ENCODE data around the gene SC5D. TPM values are rescaled to one million over a fixed set of nuclear protein-coding genes. Genes with fewer than 3 reads are reported as not detected.

Gene SC5D
- total RNA-seq, 1 donor from 2014 or later, result 15.7 TPM

DNA sequence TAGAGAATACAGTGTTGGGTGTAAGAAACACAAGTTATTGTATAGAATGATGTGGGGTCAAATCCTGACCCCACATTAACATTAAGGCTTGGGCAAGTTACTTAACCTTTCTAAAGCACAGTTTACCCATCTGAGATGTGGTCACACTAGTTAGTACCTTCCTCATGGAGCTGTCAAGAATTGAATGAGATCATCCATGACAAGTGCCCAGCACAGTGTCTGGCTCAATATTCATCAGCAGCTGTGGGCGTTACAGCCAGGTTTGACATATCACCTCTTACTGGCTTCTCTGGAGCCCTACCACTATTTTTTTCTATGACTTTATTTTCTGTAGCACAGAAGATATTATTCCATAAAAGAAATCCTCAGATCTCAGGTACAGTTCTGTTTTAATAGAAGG, 57.2 kb downstream of the SC5D start:
- no peak overlapping the region for H3K27ac ChIP-seq (ENCODE audit: low read depth, low read length)
- no peaks in the 10 kb centered on the region for H3K36me3 ChIP-seq (ENCODE audit: control insufficient read depth in 3 of 3, insufficient read depth in 3 of 3, low read length in 3 of 3)
- H3K4me3 ChIP-seq (ENCODE audit: low read length in 3 of 3), result no peak overlapping the region
- H3K27me3 ChIP-seq (ENCODE audit: control insufficient read depth in 3 of 3, insufficient read depth in 3 of 3, low read length in 3 of 3), result peaks cover 0 to 3% (median 0%) of the 10 kb centered on the region in 3 donors
- peaks cover 0 to 6% (median 0%) of the 10 kb centered on the region in 3 donors for H3K4me1 ChIP-seq (ENCODE audit: control insufficient read depth in 3 of 3, insufficient read depth in 3 of 3, low read length in 3 of 3)
- H3K9me3 ChIP-seq (ENCODE audit: control insufficient read depth in 3 of 3, low read length in 3 of 3), result no peaks in the 10 kb centered on the region
- H3K9ac ChIP-seq (ENCODE audit: low read depth in 1 of 3, low read length in 3 of 3), result no peak overlapping the region

DNA sequence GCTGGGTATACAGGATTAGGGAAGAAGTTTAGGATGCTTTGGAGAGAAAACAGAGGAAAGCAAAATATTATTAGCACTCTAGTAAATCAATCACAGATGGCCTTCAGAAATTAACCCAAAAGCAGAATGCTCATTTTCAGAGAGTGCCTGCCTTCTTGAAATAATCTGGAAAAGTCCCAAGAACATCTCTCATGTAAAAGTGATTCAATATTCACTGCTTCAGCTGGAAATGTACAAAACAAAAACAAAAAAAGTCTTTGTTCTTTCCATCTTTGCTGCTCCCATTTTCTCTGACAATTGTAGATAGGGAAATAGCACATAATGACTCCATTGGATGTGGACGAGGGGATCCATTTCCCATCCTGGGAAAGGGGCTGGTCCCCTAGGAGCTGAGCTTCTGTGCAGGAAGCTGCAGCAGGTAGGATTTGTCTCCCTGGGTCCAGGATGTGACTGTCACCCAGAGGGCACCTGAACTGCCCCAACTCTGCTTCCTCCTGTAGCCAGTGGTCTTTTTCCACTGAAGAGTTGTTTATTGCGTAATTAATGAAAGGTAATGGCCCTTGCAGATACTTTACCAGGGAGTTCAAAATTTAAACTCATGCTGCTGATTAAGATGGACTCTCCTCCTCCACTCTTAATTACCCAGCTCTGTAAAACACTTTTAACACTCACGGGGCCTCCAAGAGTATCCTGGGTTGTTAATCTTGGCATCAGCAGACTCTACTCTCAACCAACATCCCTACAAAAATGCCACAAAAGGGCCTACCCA, 57.9 kb downstream of the SC5D start:
- Histone ChIP-seq H3K36me3 (ENCODE audit: control insufficient read depth in 3 of 3, insufficient read depth in 3 of 3, low read length in 3 of 3) (no peaks in the 10 kb centered on the region), H3K9ac (ENCODE audit: low read depth in 1 of 3, low read length in 3 of 3) (no peak overlapping the region), H3K27me3 (ENCODE audit: control insufficient read depth in 3 of 3, insufficient read depth in 3 of 3, low read length in 3 of 3) (peaks cover 0 to 3% (median 0%) of the 10 kb centered on the region in 3 donors), H3K4me1 (ENCODE audit: control insufficient read depth in 3 of 3, insufficient read depth in 3 of 3, low read length in 3 of 3) (peaks cover 0 to 6% (median 0%) of the 10 kb centered on the region in 3 donors), H3K9me3 (ENCODE audit: control insufficient read depth in 3 of 3, low read length in 3 of 3) (no peaks in the 10 kb centered on the region), H3K27ac (ENCODE audit: low read depth, low read length) (no peak overlapping the region), H3K4me3 (ENCODE audit: low read length in 3 of 3) (no peak overlapping the region)

DNA sequence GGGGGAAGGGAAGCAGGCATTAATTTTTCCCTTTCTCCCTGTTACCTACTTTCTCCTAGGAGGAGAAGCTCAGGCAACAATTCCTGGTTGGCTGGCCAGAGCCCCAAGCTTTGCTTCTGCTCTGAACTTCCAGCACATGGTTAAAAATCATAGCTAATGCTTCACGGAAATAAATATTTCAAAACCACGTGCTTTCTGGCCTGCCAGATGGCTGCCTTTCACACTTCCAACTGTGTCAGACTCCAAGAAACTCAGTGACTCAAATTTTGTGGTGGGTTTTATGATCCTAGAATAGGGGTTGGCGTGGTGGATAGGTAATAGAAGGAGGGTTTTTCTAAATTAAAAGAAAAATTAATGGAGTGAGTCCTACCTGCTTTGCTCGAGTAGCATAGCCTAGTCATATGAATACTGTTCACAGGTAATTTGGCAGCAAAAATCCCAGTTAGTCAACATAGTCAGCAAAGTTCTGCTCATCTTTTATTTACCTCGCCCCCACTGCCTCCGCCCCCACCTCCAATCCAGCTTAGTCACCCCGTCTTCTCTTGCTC, 58.6 kb downstream of the SC5D start:
- H3K27me3 ChIP-seq (ENCODE audit: control insufficient read depth in 3 of 3, insufficient read depth in 3 of 3, low read length in 3 of 3), result peaks cover 0 to 3% (median 0%) of the 10 kb centered on the region in 3 donors
- no peaks in the 10 kb centered on the region for H3K9me3 ChIP-seq (ENCODE audit: control insufficient read depth in 3 of 3, low read length in 3 of 3)
- H3K27ac ChIP-seq (ENCODE audit: low read depth, low read length), result no peak overlapping the region
- H3K36me3 ChIP-seq (ENCODE audit: control insufficient read depth in 3 of 3, insufficient read depth in 3 of 3, low read length in 3 of 3), result no peaks in the 10 kb centered on the region
- no peak overlapping the region for H3K4me3 ChIP-seq (ENCODE audit: low read length in 3 of 3)
- peaks cover 0 to 6% (median 0%) of the 10 kb centered on the region in 3 donors for H3K4me1 ChIP-seq (ENCODE audit: control insufficient read depth in 3 of 3, insufficient read depth in 3 of 3, low read length in 3 of 3)
- no peak overlapping the region for H3K9ac ChIP-seq (ENCODE audit: low read depth in 1 of 3, low read length in 3 of 3)

DNA sequence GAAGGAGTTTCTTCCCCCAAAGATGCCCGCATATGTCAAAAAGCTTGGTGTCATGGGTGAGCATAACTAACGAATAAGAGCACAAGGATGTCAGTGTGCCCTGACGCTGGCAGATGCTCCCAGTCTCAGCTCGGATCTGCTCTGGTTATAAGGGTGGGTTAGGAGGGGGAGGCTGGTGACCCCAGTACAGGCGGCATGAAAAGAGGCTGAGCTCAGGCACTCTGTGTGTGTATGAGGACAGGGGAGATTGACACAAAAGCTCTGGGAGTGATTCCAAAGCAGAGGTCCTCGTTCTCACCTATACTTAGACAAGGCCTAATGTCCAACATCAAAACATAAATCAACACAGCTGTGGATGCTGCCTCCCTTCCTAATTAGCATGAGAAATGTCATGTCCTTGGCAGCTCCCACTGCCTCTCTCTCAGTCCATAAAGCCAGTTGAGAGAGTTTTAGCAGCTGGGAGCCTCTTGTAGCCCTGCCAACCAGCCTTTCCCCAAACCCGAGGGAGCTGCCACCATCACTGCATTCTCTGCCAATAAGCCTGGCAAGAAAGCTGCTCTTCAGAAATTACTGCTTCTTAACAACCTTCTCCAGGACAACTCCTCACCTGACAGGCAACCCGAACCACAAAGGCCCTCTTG, 59.8 kb downstream of the SC5D start:
- Histone ChIP-seq H3K9me3 (ENCODE audit: control insufficient read depth in 3 of 3, low read length in 3 of 3) (no peaks in the 10 kb centered on the region), H3K27me3 (ENCODE audit: control insufficient read depth in 3 of 3, insufficient read depth in 3 of 3, low read length in 3 of 3) (peaks cover 0 to 3% (median 0%) of the 10 kb centered on the region in 3 donors), H3K9ac (ENCODE audit: low read depth in 1 of 3, low read length in 3 of 3) (no peak overlapping the region), H3K27ac (ENCODE audit: low read depth, low read length) (no peak overlapping the region), H3K4me1 (ENCODE audit: control insufficient read depth in 3 of 3, insufficient read depth in 3 of 3, low read length in 3 of 3) (peaks cover 0 to 6% (median 0%) of the 10 kb centered on the region in 3 donors), H3K36me3 (ENCODE audit: control insufficient read depth in 3 of 3, insufficient read depth in 3 of 3, low read length in 3 of 3) (no peaks in the 10 kb centered on the region), H3K4me3 (ENCODE audit: low read length in 3 of 3) (no peak overlapping the region)

DNA sequence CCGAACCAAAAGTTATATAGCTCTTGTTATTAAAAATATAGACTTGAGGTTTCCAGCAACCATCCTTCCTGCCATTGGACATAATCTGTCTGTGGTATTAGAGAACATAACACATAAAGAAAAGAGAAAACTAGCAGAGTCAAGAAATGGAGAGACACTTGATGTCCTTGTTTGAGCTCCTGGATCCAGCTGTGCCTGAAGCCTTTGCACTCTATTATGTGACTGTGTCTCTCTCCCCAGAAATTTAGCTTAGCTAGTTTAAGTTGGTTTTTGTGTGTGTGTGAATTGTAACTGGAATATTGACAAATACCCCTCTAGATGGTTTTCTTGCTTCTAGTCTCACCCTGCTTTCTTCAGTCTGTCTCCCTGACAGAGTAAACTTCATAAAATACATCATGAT, 61.6 kb downstream of the SC5D start:
- no peak overlapping the region for H3K9ac ChIP-seq (ENCODE audit: low read depth in 1 of 3, low read length in 3 of 3)
- H3K4me3 ChIP-seq (ENCODE audit: low read length in 3 of 3), result no peak overlapping the region
- H3K27ac ChIP-seq (ENCODE audit: low read depth, low read length), result no peak overlapping the region
- H3K36me3 ChIP-seq (ENCODE audit: control insufficient read depth in 3 of 3, insufficient read depth in 3 of 3, low read length in 3 of 3), result no peaks in the 10 kb centered on the region
- H3K9me3 ChIP-seq (ENCODE audit: control insufficient read depth in 3 of 3, low read length in 3 of 3), result no peaks in the 10 kb centered on the region
- H3K4me1 ChIP-seq (ENCODE audit: control insufficient read depth in 3 of 3, insufficient read depth in 3 of 3, low read length in 3 of 3), result peaks cover 0 to 6% (median 0%) of the 10 kb centered on the region in 3 donors
- peaks cover 0 to under 1% (median 0%) of the 10 kb centered on the region in 3 donors for H3K27me3 ChIP-seq (ENCODE audit: control insufficient read depth in 3 of 3, insufficient read depth in 3 of 3, low read length in 3 of 3)

DNA sequence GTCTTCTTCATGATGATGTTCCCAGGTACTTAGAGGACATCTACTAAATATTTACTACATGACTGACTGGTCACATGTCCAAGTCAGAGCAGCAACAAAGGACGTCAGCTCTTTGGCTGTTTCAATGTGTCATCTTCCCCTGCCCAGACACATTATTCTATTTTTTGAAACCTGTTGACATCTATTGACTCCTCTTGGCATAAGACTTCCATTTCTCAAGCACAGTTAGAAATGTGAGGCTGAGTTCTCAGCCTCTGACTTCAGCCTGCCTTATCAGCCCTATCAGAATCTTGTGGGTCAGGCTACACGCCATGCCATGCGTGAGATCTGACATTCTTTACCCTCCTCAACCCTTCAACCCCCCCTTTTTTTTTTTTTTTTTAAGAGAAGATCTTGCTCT, 63.8 kb downstream of the SC5D start:
- Histone ChIP-seq H3K4me3 (ENCODE audit: low read length in 3 of 3) (no peak overlapping the region), H3K9me3 (ENCODE audit: control insufficient read depth in 3 of 3, low read length in 3 of 3) (no peaks in the 10 kb centered on the region), H3K27ac (ENCODE audit: low read depth, low read length) (no peak overlapping the region), H3K36me3 (ENCODE audit: control insufficient read depth in 3 of 3, insufficient read depth in 3 of 3, low read length in 3 of 3) (no peaks in the 10 kb centered on the region), H3K27me3 (ENCODE audit: control insufficient read depth in 3 of 3, insufficient read depth in 3 of 3, low read length in 3 of 3) (no peaks in the 10 kb centered on the region), H3K9ac (ENCODE audit: low read depth in 1 of 3, low read length in 3 of 3) (no peak overlapping the region), H3K4me1 (ENCODE audit: control insufficient read depth in 3 of 3, insufficient read depth in 3 of 3, low read length in 3 of 3) (peaks cover 0 to 6% (median 0%) of the 10 kb centered on the region in 3 donors)

Other genes starting within 250 kb of the SC5D start
- gene TECTA, start 191.5 kb upstream of the SC5D start, total RNA-seq, result 1.0 TPM
- 6.3 TPM for gene SORL1, start 159.5 kb downstream of the SC5D start, total RNA-seq